Activated CD8-positive, alpha-beta memory T cell treated with anti-CD3 and anti-CD28 coated beads, Interleukin-2, amount 10 ng/mL, durations not matched to agents 7 days and 5 days (primary cell): ENCODE results near the gene MYO9A. TPM values are rescaled to one million over a fixed set of nuclear protein-coding genes. Genes with fewer than 3 reads are reported as not detected.
"Not testable (repeated sequence)": the region's sequence is repeated elsewhere in the genome, so short reads cannot be mapped to it uniquely, and the experiment has no call there.

Experiments used
- ATAC-seq: fragments of 150-1000 bp; cut with Tn5 transposase; one replicate; pipeline ENCODE4 v1.10.0; 2021; ENCODE audit warnings: moderate library complexity
- CTCF ChIA-PET: fragments of 350-600 bp; sonication (Branson Sonifier 250); formaldehyde crosslinking; loops from one replicate; lab custom pipeline; 2021; ENCODE audit warnings: antibody characterized with exemption; lab: Charles Lee
- DNase-seq: peaks from one replicate; pipeline ENCODE4 v3.0.0-alpha.2; 2020
- H3K27ac Mint-ChIP-seq: one replicate; pipeline ENCODE4 v1.8.0; 2021; ENCODE audit warnings: mild to moderate bottlenecking, mixed read lengths
- H3K27me3 Mint-ChIP-seq: one replicate; pipeline ENCODE4 v1.8.0; 2021; ENCODE audit warnings: mixed read lengths
- H3K36me3 Mint-ChIP-seq: one replicate; pipeline ENCODE4 v1.8.0; 2021; ENCODE audit warnings: mild to moderate bottlenecking, mixed read lengths
- H3K4me1 Mint-ChIP-seq: one replicate; pipeline ENCODE4 v1.8.0; 2021; ENCODE audit warnings: mixed read lengths
- H3K4me3 Mint-ChIP-seq: one replicate; pipeline ENCODE4 v1.8.0; 2021; ENCODE audit warnings: mild to moderate bottlenecking, moderate library complexity, mixed read lengths
- H3K9me3 Mint-ChIP-seq: one replicate; pipeline ENCODE4 v1.8.0; 2022; ENCODE audit warnings: low read depth, mixed read lengths
- total RNA-seq, 2 experiments: library from RNA; stranded (reverse); gene quantifications; one replicate each; pipeline ENCODE4 v1.2.3, GENCODE V29; 2021

Gene MYO9A
- total RNA-seq, 2 experiments from 2014 or later: 15.3 to 23.4 TPM

DNA sequence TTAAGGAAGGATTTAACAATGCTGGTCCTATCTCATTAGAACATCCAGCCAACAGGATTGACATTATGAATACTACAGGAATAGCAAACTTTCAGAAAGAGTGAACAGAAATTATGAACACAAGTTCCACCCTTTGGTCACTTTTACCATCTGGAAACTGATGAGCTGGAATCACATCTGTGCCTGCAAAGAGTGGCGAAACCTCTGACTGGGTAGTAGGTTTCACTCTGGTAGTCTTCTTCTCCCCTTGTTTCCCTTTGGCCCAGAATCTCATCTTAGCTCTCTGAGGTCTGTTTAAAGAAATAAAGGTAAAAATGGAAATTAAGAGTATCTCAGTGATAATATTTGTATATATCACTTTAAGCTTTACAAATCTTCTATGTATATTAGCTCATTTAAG lies 234.5 kb downstream of the MYO9A start:
- Mint-ChIP-seq H3K4me1 (no peaks in the 10 kb centered on the region), H3K27me3 (no peaks in the 10 kb centered on the region), H3K27ac (no peak overlapping the region), H3K9me3 (no peaks in the 10 kb centered on the region), H3K4me3 (no peak overlapping the region), H3K36me3 (peaks cover 2% of the 10 kb centered on the region)
- DNase-seq (no peak), ATAC-seq (no peak)
- CTCF ChIA-PET: no interaction called here

DNA sequence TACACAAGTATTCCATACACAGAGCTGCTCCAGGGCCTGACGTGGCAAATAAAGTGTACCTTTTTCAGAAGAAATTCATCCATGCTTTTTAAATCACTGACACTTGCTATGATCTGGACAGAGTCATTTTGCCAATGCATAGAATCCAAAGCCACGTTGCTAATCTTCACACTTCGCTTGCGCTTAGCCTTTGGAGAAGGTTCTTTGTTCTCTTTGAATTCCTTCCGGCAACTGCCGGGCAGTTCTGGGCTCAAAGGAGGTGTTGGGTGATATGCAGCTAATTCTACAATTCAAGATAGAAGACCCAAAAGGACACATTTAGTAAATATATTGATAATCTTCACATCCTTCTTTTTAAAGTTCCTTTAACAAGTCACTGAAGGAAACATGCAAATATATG lies 237.7 kb downstream of the MYO9A start:
- no peaks in the 10 kb centered on the region for H3K9me3 Mint-ChIP-seq
- ATAC-seq: no peak
- no peaks in the 10 kb centered on the region for H3K4me1 Mint-ChIP-seq
- CTCF ChIA-PET: no interaction called here
- H3K27ac Mint-ChIP-seq: no peak overlapping the region
- DNase-seq: no peak
- H3K36me3 Mint-ChIP-seq: peaks cover 4% of the 10 kb centered on the region
- H3K27me3 Mint-ChIP-seq: no peaks in the 10 kb centered on the region
- no peak overlapping the region for H3K4me3 Mint-ChIP-seq

DNA sequence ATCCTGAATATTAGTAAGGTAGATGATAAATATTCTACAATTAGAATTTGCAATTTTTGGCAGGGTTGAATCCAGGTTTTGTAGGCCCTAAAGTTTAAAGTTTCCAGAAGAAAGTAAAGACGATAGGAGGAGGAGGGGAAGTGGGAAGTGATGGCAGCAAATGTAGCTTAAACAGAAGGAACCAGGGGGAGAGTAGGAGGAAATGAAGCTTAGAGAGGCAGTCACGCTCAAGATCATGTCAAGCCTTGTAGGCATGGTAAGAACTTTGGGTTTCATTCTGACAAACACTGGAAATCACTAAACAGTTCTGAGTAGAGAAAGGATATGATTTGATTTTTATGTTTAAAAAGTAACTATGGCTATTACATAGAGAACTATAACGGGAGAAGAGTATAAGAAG lies 243.7 kb downstream of the MYO9A start:
- Mint-ChIP-seq H3K27me3 (no peaks in the 10 kb centered on the region), H3K9me3 (no peaks in the 10 kb centered on the region), H3K4me1 (peaks cover 3% of the 10 kb centered on the region), H3K36me3 (peaks cover 3% of the 10 kb centered on the region), H3K27ac (no peak overlapping the region), H3K4me3 (no peak overlapping the region)
- CTCF ChIA-PET: no interaction called here
- no peak for DNase-seq
- ATAC-seq: no peak

DNA sequence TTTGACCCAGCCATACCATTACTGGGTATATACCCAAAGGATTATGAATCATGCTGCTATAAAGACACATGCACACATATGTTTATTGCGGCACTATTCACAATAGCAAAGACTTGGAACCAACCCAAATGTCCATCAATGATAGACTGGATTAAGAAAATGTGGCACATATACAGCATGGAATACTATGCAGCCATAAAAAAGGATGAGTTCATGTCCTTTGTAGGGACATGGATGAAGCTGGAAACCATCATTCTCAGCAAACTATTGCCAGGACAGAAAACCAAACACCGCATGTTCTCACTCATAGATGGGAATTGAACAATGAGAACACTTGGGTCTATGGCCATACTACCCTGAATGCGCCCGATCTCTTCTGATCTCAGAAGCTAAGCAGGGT lies 259.7 kb downstream of the MYO9A start:
- H3K27me3 Mint-ChIP-seq, H3K36me3 Mint-ChIP-seq, H3K9me3 Mint-ChIP-seq, H3K4me1 Mint-ChIP-seq, H3K27ac Mint-ChIP-seq, CTCF ChIA-PET, ATAC-seq, H3K4me3 Mint-ChIP-seq, DNase-seq: not testable (repeated sequence)

DNA sequence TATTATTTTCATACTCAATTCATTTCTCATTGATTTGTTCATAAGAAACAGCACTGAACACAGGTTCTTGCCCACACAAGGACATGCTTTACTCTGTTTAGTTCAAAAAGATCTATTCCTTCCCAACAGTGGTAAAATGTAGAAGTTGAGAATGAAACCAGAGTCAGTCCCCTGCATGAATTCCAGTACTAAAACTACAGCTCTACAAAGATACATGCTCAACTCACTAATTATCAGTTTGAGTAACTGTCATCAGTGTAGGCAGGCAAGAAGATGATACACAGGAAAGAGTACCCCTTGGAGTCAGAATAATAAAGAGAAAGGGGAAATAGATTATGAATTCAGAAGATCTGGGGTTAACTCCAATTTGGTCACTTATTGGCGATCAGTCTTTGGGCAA lies 264.4 kb downstream of the MYO9A start:
- peaks cover 6% of the 10 kb centered on the region for H3K36me3 Mint-ChIP-seq
- DNase-seq (no peak), ATAC-seq (no peak)
- no peaks in the 10 kb centered on the region for H3K27me3 Mint-ChIP-seq
- no peak overlapping the region for H3K4me3 Mint-ChIP-seq
- H3K9me3 Mint-ChIP-seq: no peaks in the 10 kb centered on the region
- H3K27ac Mint-ChIP-seq: no peak overlapping the region
- peaks cover 3% of the 10 kb centered on the region for H3K4me1 Mint-ChIP-seq
- CTCF ChIA-PET: no interaction called here

DNA sequence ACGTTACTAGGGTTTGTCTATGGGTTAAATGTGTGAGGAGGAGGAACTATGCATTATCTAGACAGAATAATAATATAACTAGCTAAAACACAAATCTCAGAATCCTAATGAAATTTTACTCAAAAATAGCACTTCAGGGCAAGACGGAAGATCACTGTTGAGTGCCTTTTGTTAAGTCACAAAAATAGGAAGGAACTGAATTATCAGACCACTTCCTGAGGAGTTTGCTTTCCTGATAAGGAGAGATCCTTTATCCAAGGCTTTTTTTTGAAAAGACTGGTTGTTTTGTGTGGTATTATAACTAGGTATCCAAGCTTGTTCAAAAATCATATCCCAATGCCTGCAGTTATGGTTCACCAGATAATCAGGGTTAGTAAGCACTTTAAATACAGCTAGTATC lies 273.0 kb downstream of the MYO9A start:
- H3K27ac Mint-ChIP-seq: no peak overlapping the region
- ATAC-seq: no peak
- CTCF ChIA-PET: interaction anchor here (0.6 kb wide), 1 partner anchor 19 kb away, joined by 3 read pairs; no protein-coding TSS in a partner anchor
- H3K27me3 Mint-ChIP-seq: no peaks in the 10 kb centered on the region
- peaks cover 5% of the 10 kb centered on the region for H3K36me3 Mint-ChIP-seq
- DNase-seq: no peak
- H3K4me1 Mint-ChIP-seq: no peaks in the 10 kb centered on the region
- H3K4me3 Mint-ChIP-seq: no peak overlapping the region
- no peaks in the 10 kb centered on the region for H3K9me3 Mint-ChIP-seq

DNA sequence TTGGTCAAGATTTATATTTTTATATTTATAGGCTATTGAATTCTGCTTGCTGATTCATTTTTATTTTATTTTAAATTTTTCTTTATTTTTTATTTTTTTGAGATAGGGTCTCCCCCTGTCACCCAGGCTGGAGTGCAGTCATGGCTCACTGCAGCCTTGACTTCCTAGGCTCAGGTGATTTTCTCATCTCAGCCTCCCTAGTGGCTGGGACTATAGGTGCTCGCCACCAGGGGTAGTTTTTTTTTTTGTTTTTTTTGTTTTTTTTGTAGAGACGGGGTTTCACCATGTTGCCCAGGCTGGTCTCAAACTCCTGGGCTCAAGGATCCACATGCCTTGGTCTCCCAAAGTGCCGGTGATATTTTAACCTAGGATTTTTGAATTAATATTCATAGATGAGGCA lies 276.4 kb downstream of the MYO9A start:
- no peaks in the 10 kb centered on the region for H3K27me3 Mint-ChIP-seq
- ATAC-seq (no peak), DNase-seq (no peak)
- no peaks in the 10 kb centered on the region for H3K4me1 Mint-ChIP-seq
- H3K27ac Mint-ChIP-seq: no peak overlapping the region
- CTCF ChIA-PET: no interaction called here
- H3K9me3 Mint-ChIP-seq: no peaks in the 10 kb centered on the region
- peaks cover 4% of the 10 kb centered on the region for H3K36me3 Mint-ChIP-seq
- no peak overlapping the region for H3K4me3 Mint-ChIP-seq

DNA sequence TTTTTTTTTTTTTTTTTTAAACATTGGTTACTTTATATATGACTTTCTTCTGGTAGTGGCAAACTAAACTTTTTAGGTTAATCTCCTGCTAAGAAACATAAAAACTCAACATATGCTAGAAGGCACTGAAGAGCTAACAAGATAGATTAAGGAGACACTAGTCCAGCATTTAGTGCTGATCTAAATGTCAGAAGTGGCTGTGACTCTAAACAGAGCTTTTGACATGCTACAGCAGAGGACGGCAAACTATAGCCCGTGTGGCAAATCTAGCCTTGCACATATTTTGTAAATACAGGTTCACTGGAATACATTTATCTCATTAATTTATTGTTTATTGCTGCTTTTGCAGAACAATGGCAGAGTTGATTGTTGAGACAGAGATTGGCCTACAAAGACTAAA lies 287.0 kb downstream of the MYO9A start:
- Mint-ChIP-seq H3K9me3 (no peaks in the 10 kb centered on the region), H3K4me3 (no peak overlapping the region), H3K4me1 (no peaks in the 10 kb centered on the region), H3K27me3 (no peaks in the 10 kb centered on the region), H3K27ac (no peak overlapping the region), H3K36me3 (peaks cover 21% of the 10 kb centered on the region)
- ATAC-seq: no peak
- DNase-seq: no peak
- CTCF ChIA-PET: interaction anchor here (0.7 kb wide), 1 partner anchor 985 kb away, joined by 3 read pairs; no protein-coding TSS in a partner anchor

DNA sequence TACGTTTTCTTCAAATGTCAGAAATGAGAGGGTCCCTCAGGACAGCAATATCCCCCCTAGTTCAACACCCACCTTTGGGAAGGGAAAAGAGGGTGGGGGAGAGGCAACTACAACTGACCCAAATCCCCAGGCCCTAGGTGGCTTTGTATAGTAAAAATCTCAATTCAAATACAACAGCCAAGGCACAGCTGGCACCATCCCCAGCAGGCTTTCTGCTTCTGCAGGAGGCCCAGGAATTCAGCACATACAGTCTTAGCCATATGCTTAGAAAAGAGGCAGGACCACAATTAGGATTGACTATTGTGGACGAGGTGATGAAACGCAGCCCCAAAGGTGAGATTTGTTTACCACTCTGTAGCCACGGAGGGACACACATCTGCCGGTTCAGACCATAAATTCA lies 291.8 kb downstream of the MYO9A start:
- no peaks in the 10 kb centered on the region for H3K4me1 Mint-ChIP-seq
- no peak overlapping the region for H3K4me3 Mint-ChIP-seq
- no peaks in the 10 kb centered on the region for H3K27me3 Mint-ChIP-seq
- H3K9me3 Mint-ChIP-seq: peaks cover 4% of the 10 kb centered on the region
- CTCF ChIA-PET: interaction anchor here (0.7 kb wide), 1 partner anchor 19 kb away, joined by 3 read pairs; no protein-coding TSS in a partner anchor
- DNase-seq: no peak
- H3K36me3 Mint-ChIP-seq: peaks cover 45% of the 10 kb centered on the region
- ATAC-seq: no peak
- H3K27ac Mint-ChIP-seq: no peak overlapping the region

DNA sequence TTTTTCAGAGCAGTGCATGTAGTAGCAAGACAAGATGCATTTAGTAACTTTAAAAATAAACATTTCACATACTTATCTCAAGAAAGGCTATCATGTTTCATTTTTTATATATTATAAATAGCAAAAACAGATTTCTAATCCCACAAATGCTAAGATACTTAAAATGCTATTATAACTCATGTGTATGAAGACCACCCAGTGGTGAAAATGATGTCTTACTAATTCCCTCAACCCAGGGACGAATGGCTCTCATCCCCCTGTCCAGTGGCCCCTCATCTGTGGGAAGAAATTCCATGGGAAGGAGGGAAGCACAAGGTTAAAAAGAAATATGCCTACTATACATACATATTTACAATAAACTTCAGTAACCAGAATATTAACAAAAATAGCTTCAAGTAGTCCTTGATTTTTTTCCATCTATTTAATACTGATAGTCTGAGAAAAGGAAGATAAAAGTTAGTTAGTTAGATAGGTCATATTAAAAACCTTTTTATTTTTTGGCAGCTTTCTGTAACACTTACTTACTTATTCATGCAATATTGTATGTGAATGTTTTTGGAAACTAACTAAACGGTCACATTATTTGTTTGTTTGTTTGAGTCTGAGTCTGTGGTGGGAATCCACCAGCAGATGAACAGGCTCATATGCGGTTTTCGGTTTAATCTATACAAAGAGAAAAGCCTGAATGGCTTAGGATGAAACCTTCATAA lies 292.8 kb downstream of the MYO9A start:
- peaks cover 45% of the 10 kb centered on the region for H3K36me3 Mint-ChIP-seq
- no peak for ATAC-seq
- no peak overlapping the region for H3K27ac Mint-ChIP-seq
- H3K9me3 Mint-ChIP-seq: peaks cover 10% of the 10 kb centered on the region
- H3K27me3 Mint-ChIP-seq: no peaks in the 10 kb centered on the region
- H3K4me3 Mint-ChIP-seq: no peak overlapping the region
- H3K4me1 Mint-ChIP-seq: no peaks in the 10 kb centered on the region
- no peak for DNase-seq
- CTCF ChIA-PET: no interaction called here

DNA sequence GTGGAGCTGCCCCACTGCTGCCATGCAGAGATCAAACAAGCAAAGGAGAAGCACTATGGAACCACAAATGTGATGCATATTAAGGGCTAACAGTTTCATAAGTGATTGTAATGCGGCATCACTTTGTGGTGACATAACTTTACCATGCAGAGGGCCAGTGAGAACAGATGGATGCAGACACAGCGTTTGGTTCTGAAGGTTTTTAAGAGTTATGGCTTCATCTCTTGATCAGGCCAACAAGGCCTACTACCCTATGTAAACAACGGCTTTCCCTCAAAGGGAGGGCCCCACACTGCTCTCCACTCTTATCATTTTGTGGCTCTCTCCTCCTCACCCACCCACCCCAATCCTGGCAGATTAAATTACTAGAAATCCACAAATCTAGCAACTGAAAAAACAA lies 294.1 kb downstream of the MYO9A start:
- H3K36me3 Mint-ChIP-seq: peaks cover 40% of the 10 kb centered on the region
- H3K4me1 Mint-ChIP-seq: no peaks in the 10 kb centered on the region
- ATAC-seq (no peak), DNase-seq (no peak)
- no peaks in the 10 kb centered on the region for H3K27me3 Mint-ChIP-seq
- H3K4me3 Mint-ChIP-seq: no peak overlapping the region
- CTCF ChIA-PET: no interaction called here
- H3K27ac Mint-ChIP-seq: no peak overlapping the region
- H3K9me3 Mint-ChIP-seq: peaks cover 11% of the 10 kb centered on the region

DNA sequence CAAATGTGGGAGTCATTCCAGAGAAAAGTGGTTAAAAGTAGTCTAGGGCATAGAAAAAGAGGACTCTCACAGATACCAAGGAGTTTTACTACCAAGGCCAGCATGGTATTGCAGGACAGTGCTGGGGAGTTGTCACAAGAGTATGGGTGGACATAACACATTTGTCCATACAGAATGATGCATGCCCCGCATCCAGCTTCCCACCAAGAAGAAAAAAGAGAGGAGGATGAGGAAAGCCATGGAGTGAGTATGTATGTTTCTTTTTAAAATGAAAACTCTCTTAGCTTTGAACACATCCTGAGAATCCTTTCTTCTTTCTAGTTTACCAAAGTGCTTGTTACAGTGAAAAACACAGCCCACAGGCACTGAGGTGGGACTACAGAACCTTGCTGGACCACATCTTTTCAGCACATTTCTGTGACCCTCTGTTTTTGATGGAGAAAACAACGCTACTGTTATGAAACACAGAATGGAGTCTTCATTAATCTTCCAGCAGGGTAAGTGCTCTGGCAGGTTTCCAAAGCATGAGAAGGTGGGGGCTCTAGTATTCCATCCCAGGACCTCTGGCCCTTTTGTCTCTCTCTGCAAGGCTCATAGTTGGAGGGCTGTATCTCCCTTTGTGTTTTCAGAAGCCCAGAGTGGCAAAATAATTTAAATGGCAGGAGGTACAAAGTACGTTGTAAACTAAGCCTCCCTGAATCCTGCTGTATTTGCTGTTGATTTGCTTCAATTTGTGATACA lies 294.9 kb downstream of the MYO9A start:
- no peak for ATAC-seq
- Mint-ChIP-seq H3K27ac (no peak overlapping the region), H3K27me3 (no peaks in the 10 kb centered on the region), H3K4me1 (no peaks in the 10 kb centered on the region), H3K4me3 (no peak overlapping the region), H3K36me3 (peaks cover 38% of the 10 kb centered on the region), H3K9me3 (peaks cover 14% of the 10 kb centered on the region)
- DNase-seq: no peak
- CTCF ChIA-PET: no interaction called here

DNA sequence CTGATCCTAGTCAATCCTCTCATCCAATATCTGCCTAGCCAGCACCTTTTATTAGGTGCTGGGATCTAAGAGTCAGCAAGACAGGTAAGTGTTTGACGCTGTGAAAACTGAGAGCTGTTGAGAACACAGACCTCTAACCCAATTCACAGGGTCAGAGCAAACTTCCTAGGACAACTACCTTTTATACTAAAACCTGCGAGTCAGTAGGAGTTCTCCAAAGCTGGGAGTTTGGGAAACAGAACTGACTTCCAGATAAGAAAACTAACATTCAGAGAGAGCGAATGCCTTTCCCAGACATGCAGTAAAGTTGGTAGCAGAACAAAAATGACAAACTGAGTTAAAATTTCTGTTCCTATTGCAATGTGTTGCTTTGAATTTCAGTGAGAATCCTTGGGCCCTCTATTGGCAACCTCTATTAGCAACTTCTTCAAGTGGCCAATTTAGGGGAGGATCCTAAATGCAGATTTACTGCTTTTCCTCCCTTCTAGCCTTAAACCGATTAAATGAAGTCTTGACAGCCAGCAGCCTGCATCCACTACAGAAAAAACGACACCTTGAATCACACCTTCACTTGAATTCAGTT lies 296.3 kb downstream of the MYO9A start:
- H3K9me3 Mint-ChIP-seq: peaks cover 18% of the 10 kb centered on the region
- H3K4me1 Mint-ChIP-seq: no peaks in the 10 kb centered on the region
- DNase-seq (no peak), ATAC-seq (no peak)
- peaks cover 25% of the 10 kb centered on the region for H3K36me3 Mint-ChIP-seq
- H3K27ac Mint-ChIP-seq: no peak overlapping the region
- CTCF ChIA-PET: no interaction called here
- H3K27me3 Mint-ChIP-seq: no peaks in the 10 kb centered on the region
- no peak overlapping the region for H3K4me3 Mint-ChIP-seq

DNA sequence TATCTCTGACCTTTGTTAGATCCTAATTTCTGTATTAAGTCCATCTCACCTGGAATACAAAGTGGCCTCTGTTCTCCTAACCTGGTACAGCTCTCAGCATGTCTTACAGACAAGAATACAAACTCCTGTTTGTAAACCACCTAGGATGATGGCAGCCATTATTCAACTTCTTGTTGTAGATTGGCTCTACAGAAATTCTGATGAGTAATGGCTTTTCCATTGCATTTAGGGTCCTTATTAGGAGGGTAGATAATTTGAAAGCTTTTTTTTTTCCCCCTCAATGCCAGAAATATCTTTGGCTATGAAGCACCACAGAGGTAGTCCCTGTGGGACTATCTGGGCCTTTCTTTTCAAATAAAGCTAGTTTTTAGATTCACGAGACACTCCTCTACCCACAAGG lies 297.8 kb downstream of the MYO9A start:
- ATAC-seq: no peak
- Mint-ChIP-seq H3K4me1 (no peaks in the 10 kb centered on the region), H3K36me3 (peaks cover 20% of the 10 kb centered on the region), H3K27ac (no peak overlapping the region), H3K9me3 (peaks cover 18% of the 10 kb centered on the region), H3K4me3 (no peak overlapping the region), H3K27me3 (no peaks in the 10 kb centered on the region)
- CTCF ChIA-PET: no interaction called here
- DNase-seq: no peak
